Measurements from ENCODE around the gene DCAF8L2. TPM values are rescaled to one million over a fixed set of nuclear protein-coding genes. Genes with fewer than 3 reads are reported as not detected.
"Not testable (repeated sequence)": the region's sequence is repeated elsewhere in the genome, so short reads cannot be mapped to it uniquely, and the experiment has no call there.

DCAF8L2 gene
- total and polyA plus RNA-seq, 2 experiments from 2014 or later = not detected

DNA sequence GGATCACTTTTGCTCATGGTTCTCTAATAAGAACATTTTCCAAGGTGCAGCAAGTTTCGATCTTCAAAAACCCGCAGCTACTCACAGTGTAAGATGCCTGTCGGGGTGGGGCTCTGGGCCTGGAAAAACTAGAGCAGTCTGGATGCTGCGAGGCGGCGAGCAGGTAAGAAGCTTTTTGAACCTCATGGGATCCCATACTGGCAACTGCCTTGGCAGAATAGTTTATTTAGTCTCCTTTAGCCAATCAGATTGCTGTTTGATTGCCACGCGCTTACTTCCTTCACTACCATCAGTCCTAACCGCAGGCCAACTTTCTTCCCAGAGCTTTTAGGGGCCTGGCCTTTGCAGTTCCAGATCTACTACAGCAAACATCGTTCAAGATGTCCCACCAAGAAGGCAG is 156.4 kb downstream of the DCAF8L2 start:
- no peaks in the 10 kb centered on the region for H4K20me1 ChIP-seq (ENCODE audit: insufficient read depth)
- in situ Hi-C loops (cut with MboI) = no loop called here
- no peaks in the 10 kb centered on the region for H3K9me3 ChIP-seq (ENCODE audit: low read depth)

DNA sequence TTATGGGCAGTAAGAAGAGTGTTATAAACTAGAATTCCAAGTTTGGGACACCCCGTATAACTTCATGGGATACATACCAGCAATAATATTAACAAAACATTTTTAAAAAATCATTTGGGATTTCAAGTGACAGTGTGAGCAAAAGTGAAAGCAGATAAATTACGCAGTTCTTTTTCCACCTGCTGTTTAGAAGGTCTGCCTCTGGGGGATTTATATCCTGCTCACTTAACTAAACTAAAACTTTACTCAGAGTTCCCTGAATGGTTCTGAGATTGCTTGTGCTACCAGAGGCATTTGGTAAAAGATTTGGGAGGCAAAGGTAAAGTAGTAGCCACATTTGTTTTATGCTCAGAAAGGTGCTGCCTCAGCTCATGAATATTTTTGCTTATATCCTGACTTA is 160.2 kb downstream of the DCAF8L2 start:
- H3K4me3 ChIP-seq; H4K20me1 ChIP-seq (ENCODE audit: insufficient read depth); H3K27ac ChIP-seq; in situ Hi-C loops (cut with MboI); DNase-seq; H3F3A ChIP-seq (ENCODE audit: insufficient read depth); H3K9me2 ChIP-seq (ENCODE audit: insufficient read depth); H3K9me3 ChIP-seq (ENCODE audit: low read depth); H3K36me3 ChIP-seq (ENCODE audit: low read depth); H2AFZ ChIP-seq; H3K4me2 ChIP-seq (ENCODE audit: unreplicated experiment); H3K79me2 ChIP-seq (ENCODE audit: insufficient read depth); H3K27me3 ChIP-seq (replicated peaks; ENCODE audit: insufficient read depth); H3K4me1 ChIP-seq (ENCODE audit: insufficient read depth); H3K9ac ChIP-seq: not testable (repeated sequence)
- 44 to 51% methylated on average over 2 of the region's 2 CpGs for WGBS, 2 experiments (ENCODE audit: low coverage in 1 of 2, low lambda C conversion rate in 2 of 2, missing lambda C conversion rate in 2 of 2)

More for the DNA sequence above, 156.4 kb downstream of the DCAF8L2 start:
- no peak for TF ChIP-seq EZH2phosphoT487 (IDR thresholded peaks at IDR 0.05; ENCODE audit: insufficient read depth, low read depth)
- TF ChIP-seq EZH2 (IDR thresholded peaks at IDR 0.05; ENCODE audit: insufficient read depth, poor library complexity, severe bottlenecking) = no peak
- 74 to 75% methylated on average over 8 to 10 of the region's 10 CpGs for WGBS, 2 experiments (ENCODE audit: low coverage in 1 of 2, low lambda C conversion rate in 2 of 2, missing lambda C conversion rate in 2 of 2)
- Histone ChIP-seq H3K9ac (no peak overlapping the region), H3K4me3 (no peak overlapping the region), H3K9me2 (ENCODE audit: insufficient read depth) (no peaks in the 10 kb centered on the region), H3F3A (ENCODE audit: insufficient read depth) (no peaks in the 10 kb centered on the region), H3K27me3 (replicated peaks; ENCODE audit: insufficient read depth) (no peaks in the 10 kb centered on the region), H3K79me2 (ENCODE audit: insufficient read depth) (no peaks in the 10 kb centered on the region), H3K4me1 (ENCODE audit: insufficient read depth) (no peaks in the 10 kb centered on the region), H2AFZ (no peak overlapping the region), H3K36me3 (ENCODE audit: low read depth) (no peaks in the 10 kb centered on the region), H3K4me2 (ENCODE audit: unreplicated experiment) (no peak overlapping the region), H3K27ac (no peak overlapping the region)
- DNase-seq = no peak

DNA sequence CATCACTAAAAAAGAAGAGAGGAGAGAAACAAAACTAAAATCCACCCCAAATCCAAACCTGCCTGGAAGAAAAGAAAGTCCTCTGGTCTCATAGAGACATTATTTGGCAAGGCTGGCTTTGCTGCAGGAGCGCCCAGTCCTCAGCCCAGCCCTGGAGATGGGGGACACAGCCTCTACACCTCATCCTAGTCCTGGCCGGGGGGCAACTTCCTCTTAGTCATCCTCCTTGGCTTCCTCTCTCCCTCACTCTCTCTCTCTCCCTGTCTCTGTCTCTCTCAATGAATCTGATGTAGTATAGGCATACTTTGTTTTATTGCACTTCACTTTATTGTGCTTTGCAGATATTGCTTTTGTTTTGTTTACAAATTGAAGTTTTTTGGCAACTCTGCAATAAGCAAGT is 161.8 kb downstream of the DCAF8L2 start:
- TF ChIP-seq EZH2phosphoT487 (IDR thresholded peaks at IDR 0.05; ENCODE audit: insufficient read depth, low read depth) (no peak), EZH2 (IDR thresholded peaks at IDR 0.05; ENCODE audit: insufficient read depth, poor library complexity, severe bottlenecking) (no peak)
- H2AFZ ChIP-seq = no peak overlapping the region
- H3K4me2 ChIP-seq (ENCODE audit: unreplicated experiment) = no peak overlapping the region
- DNase-seq = no peak
- H3K9me2 ChIP-seq (ENCODE audit: insufficient read depth) = no peaks in the 10 kb centered on the region
- no peaks in the 10 kb centered on the region for H3F3A ChIP-seq (ENCODE audit: insufficient read depth)
- H3K4me3 ChIP-seq = no peak overlapping the region
- 33 to 50% methylated on average over 2 of the region's 2 CpGs for WGBS, 2 experiments (ENCODE audit: low coverage in 1 of 2, low lambda C conversion rate in 2 of 2, missing lambda C conversion rate in 2 of 2)
- H3K4me1 ChIP-seq (ENCODE audit: insufficient read depth) = no peaks in the 10 kb centered on the region
- no peak overlapping the region for H3K9ac ChIP-seq
- no peaks in the 10 kb centered on the region for H3K9me3 ChIP-seq (ENCODE audit: low read depth)
- H3K36me3 ChIP-seq (ENCODE audit: low read depth) = no peaks in the 10 kb centered on the region
- no peaks in the 10 kb centered on the region for H3K79me2 ChIP-seq (ENCODE audit: insufficient read depth)
- H3K27me3 ChIP-seq (replicated peaks; ENCODE audit: insufficient read depth) = no peaks in the 10 kb centered on the region
- no peaks in the 10 kb centered on the region for H4K20me1 ChIP-seq (ENCODE audit: insufficient read depth)
- no peak overlapping the region for H3K27ac ChIP-seq
- in situ Hi-C loops (cut with MboI) = no loop called here

DNA sequence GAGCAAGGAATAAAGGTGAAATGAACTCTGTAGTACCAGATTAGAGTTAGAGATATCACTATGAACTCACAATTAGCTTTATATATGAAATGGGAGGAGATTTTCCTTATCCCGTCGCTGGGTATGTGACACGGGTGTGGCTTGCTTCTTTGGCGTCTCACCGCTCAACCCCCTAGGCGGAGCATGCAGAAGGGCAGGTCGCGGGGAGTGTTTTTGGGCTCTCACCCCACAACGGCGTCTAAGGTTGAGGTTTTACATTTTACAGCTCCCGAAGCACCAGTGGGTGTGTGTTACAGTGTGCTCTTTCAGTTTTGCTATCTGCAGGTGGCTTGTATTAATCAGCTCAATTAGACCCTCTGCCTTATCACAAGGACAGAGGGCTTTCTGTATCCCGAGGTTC is 175.6 kb downstream of the DCAF8L2 start:
- Histone ChIP-seq H3F3A (ENCODE audit: insufficient read depth) (no peaks in the 10 kb centered on the region), H3K4me3 (no peak overlapping the region), H4K20me1 (ENCODE audit: insufficient read depth) (no peaks in the 10 kb centered on the region), H3K4me2 (ENCODE audit: unreplicated experiment) (no peak overlapping the region), H2AFZ (no peak overlapping the region), H3K4me1 (ENCODE audit: insufficient read depth) (no peaks in the 10 kb centered on the region), H3K27ac (no peak overlapping the region), H3K36me3 (ENCODE audit: low read depth) (no peaks in the 10 kb centered on the region), H3K79me2 (ENCODE audit: insufficient read depth) (no peaks in the 10 kb centered on the region), H3K9ac (no peak overlapping the region), H3K9me2 (ENCODE audit: insufficient read depth) (no peaks in the 10 kb centered on the region), H3K9me3 (ENCODE audit: low read depth) (no peaks in the 10 kb centered on the region), H3K27me3 (replicated peaks; ENCODE audit: insufficient read depth) (no peaks in the 10 kb centered on the region)
- WGBS, 2 experiments (ENCODE audit: low coverage in 1 of 2, low lambda C conversion rate in 2 of 2, missing lambda C conversion rate in 2 of 2) = 59 to 63% methylated on average over 6 to 10 of the region's 12 CpGs
- no peak for DNase-seq
- in situ Hi-C loops (cut with MboI) = no loop called here
- TF ChIP-seq EZH2 (IDR thresholded peaks at IDR 0.05; ENCODE audit: insufficient read depth, poor library complexity, severe bottlenecking) (no peak), EZH2phosphoT487 (IDR thresholded peaks at IDR 0.05; ENCODE audit: insufficient read depth, low read depth) (no peak)

DNA sequence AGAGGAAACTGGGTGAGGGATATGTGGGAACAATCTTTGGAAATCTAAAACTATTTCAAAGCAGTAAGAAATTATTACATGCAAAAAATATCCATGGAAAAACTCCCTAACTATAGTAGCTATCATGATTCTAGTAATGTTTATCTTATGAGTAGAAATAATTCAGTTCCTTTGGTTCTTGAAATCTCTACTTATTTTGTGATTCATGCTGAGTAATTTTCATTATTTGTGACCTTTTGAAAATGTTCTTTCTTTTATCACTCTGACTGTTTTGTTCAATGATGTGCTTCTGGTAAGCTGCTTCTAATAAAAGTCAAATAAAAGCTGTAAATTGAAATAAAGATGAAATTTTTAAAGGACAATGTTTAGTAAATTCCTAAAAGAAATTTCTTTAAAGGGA is 177.2 kb downstream of the DCAF8L2 start:
- no peak for DNase-seq
- Histone ChIP-seq H2AFZ (no peak overlapping the region), H3K4me2 (ENCODE audit: unreplicated experiment) (no peak overlapping the region)

More for the DNA sequence above, 177.2 kb downstream of the DCAF8L2 start:
- Histone ChIP-seq H3F3A (ENCODE audit: insufficient read depth) (no peaks in the 10 kb centered on the region), H3K4me3 (no peak overlapping the region), H3K27me3 (replicated peaks; ENCODE audit: insufficient read depth) (no peaks in the 10 kb centered on the region), H3K79me2 (ENCODE audit: insufficient read depth) (no peaks in the 10 kb centered on the region), H3K9ac (no peak overlapping the region), H3K27ac (no peak overlapping the region), H3K36me3 (ENCODE audit: low read depth) (no peaks in the 10 kb centered on the region), H4K20me1 (ENCODE audit: insufficient read depth) (no peaks in the 10 kb centered on the region), H3K9me2 (ENCODE audit: insufficient read depth) (no peaks in the 10 kb centered on the region), H3K4me1 (ENCODE audit: insufficient read depth) (no peaks in the 10 kb centered on the region), H3K9me3 (ENCODE audit: low read depth) (no peaks in the 10 kb centered on the region)
- in situ Hi-C loops (cut with MboI) = no loop called here
- TF ChIP-seq EZH2 (IDR thresholded peaks at IDR 0.05; ENCODE audit: insufficient read depth, poor library complexity, severe bottlenecking) = no peak
- TF ChIP-seq EZH2phosphoT487 (IDR thresholded peaks at IDR 0.05; ENCODE audit: insufficient read depth, low read depth) = no peak
